GM18498 (cell line): ENCODE data around the gene KRAS.
"Not testable (repeated sequence)": the region's sequence is repeated elsewhere in the genome, so short reads cannot be mapped to it uniquely, and the experiment has no call there.

ENCODE experiments used
- ATAC-seq: cut with Tn5 transposase; IDR thresholded peaks from one replicate; pipeline ENCODE4 v1.9.1; 2021; ENCODE audit warnings: mild to moderate bottlenecking, moderate library complexity; ENCODE audit not compliant: unreplicated experiment

KRAS gene

DNA sequence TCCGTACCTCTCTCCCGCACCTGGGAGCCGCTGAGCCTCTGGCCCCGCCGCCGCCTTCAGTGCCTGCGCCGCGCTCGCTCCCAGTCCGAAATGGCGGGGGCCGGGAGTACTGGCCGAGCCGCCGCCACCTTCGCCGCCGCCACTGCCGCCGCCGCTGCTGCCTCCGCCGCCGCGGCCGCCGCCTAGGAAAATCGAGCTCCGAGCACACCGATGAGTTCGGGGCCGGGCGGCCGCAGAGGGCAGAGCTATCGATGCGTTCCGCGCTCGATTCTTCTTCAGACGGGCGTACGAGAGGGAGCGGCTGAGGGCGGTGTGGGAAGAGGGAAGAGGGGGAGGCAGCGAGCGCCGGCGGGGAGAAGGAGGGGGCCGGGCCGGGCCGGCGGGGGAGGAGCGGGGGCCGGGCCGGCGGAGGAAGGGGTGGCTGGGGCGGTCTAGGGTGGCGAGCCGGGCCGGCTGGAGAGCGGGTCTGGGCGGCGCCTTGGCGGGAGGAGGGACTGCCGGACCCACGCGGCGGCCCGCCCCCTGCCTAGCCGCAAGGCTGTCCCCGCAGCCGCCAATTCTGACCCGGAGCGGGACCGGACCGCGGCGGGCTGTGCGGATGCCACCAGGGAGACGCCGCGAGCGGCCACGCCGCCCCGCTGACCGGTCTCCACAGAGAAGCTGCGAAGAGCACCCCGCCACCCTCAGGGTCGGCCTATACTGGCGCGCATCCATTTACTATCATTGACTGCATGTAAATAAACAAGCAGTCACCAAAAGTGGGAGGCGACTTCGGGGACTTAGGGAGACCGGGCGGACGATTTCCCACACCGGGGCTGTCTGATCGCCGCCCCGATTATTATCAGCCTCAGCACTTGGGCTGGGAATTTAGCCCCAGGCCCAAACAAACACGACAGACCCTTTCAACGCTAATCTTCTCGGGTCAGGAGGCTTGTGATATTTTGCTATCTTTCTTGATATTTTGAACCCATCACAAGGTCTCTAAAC, at the start of gene KRAS:
Gene KRAS (minus strand): TSS at position 186 of the 987 bp plus-strand sequence.
- ATAC-seq, result peak; percentile 85

DNA sequence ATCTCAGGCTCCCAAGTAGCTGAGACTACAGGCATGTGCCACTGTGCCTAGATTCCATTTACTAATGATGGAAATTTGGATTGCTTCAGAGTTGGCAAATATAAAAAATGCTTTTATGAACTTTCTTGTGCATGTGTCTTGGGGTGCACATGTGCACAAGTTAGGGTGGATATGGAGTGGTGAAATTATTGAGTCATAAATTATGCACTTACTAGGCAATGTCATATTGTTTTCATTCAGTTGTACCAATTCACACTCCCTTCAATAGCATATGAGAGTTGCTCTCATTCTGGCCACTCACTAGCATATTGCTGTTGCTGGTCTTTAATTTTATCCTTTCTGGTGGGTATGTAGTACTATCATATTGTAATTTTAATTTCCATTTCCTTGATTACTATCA, 45.7 kb upstream of the KRAS start:
- ATAC-seq, result no peak

GRCh38 chr12:25295361-25295760, 44.6 kb upstream of the KRAS start:
- ATAC-seq, result no peak

DNA sequence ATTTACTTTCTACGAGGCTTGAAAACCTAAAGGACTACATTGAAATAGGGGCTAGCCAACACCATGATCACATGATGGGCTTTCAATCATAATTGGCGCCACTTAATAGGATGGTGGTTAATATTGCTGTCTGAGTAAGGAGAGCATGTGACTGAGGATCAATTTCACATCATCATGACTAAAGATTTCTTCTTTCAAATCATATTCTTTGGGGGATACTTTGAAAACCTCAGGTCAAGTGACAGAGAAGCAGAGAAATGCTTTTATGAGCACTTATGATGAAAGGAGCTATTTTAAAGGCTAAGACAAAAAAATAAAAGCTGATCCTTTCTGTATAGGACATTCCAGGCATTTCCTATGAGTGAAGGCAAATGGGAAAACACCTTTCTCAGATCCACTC, 42.9 kb upstream of the KRAS start:
- no peak for ATAC-seq

DNA sequence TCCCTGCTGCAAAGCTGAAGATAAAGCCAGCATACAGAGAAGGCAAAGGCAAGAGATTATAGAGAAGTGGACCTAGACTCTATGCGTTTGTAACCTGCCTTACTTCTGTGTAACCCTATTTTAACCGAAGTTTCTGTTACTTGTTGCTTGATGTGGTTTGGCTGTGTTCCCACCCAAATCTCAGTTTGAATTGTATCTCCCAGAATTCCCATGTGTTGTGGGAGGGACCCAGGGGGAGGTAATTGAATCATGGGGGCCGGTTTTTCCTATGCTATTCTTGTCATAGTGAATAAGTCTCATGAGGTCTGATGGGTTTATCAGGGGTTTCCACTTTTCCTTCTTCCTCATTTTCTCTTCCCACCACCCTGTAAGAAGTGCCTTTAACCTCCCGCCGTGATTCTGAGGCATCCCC, 42.1 kb upstream of the KRAS start:
- ATAC-seq, result not testable (repeated sequence)

- no peak for ATAC-seq
Measured at GRCh38 chr12:25287610-25288009, 36.9 kb upstream of the KRAS start.

- ATAC-seq, result no peak
Measured at GRCh38 chr12:25286837-25287236, 36.1 kb upstream of the KRAS start.

DNA sequence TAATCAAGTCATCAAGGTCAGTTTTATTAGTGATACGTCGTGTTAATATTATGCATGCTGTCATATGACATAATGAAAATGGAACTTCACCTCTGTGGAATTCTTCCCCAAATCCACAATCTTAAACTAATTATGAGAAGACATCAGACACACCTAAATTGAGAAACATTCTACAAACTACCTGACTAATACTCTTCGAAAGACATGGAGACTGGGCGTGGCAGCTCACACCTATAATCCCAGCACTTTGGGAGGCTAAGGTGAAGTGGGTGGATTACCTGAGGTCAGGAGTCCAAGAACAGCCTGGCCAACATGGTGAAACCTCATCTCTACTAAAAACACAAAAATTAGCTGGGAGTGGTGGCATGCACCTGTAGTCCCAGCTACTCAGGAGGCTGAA, 33.3 kb upstream of the KRAS start:
- no peak for ATAC-seq

- ATAC-seq, result no peak
Measured at GRCh38 chr12:25283006-25283405, 32.3 kb upstream of the KRAS start.

- ATAC-seq, result no peak
Measured at GRCh38 chr12:25280082-25280481, 29.4 kb upstream of the KRAS start.

GRCh38 chr12:25278269-25278668, 27.5 kb upstream of the KRAS start:
- no peak for ATAC-seq

DNA sequence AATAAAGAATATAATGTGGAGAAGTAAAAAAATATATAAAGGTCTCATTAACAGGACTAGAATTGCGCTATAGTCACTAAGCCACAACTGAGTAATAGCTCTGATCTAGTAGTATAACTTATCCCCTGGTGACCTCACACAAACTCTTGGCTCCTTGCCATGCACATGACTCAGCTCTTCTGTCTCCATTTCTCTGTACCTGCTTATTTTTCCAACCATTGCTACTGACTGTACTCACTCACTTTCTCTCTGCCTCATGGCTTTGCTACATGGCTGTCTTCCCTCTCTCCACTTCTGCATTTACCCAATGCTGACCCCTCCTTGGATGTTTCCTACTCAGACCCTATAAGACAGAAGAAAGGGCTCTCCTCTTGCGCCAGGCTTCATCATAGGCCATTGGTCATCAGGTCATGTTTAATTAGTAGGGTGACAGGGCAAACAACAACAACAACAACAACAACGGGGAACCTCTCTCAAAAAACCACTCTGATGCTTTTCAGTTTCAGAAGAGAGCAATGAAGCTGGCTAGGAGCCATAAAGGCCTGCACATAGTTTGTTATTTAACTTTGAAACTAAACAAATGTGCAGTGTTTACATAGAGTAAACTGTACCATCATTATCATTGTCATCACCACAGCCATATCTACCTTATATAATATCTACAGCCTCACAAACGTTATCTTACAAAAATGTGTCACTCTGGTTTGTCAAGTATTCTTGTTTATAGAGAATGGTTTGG, 25.6 kb upstream of the KRAS start:
- peak; percentile 61 for ATAC-seq

DNA sequence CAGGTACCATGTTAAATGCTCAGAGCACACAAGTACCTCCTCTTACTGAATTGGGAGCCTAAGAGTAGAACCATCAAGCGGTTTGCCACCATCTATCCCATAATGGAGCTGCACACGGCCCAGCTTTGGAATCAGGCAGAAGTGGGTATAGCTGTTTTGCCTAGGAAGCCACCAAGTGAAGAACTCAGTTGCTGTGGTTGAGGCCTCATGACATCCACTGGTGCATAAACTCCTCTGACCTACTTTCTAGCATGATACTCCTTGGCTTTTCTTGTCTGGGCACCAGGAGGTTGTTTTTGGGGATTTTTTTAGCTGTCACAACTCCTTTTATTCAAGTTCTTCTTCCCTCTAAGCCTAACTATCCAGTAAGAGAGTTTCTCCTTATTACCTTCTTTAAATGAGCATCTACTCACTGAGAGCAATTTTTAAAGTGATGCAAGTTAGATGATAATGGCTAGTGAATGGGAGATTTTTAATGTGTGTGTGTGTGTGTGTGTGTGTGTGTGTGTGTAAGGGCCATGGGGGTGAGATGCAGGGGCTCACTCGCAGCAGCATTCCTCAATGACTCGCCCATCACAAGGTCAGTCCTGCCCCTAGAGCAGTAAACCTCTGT, 20.9 kb upstream of the KRAS start:
- ATAC-seq, result no peak

DNA sequence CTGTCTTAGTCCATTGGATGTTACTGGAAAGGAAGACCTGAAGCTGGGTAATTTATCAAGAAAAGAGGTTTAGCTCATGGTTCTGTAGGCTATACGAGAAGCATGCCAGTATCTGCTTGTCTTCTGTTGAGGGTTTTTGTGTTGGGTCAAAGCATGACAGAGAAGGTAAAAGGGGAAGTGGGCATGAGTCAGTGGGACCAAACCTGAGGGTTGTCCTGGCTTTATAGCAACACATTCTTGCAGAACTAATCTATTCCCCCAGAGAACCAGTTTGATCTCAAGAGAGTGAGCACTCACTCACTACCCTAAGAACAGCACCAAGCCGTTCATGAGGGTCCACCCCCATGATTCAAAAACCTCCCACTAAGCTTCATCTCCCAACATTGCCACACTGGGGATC, 19.0 kb upstream of the KRAS start:
- peak; percentile 87 for ATAC-seq

- no peak for ATAC-seq
Measured at GRCh38 chr12:25266497-25266896, 15.8 kb upstream of the KRAS start.

DNA sequence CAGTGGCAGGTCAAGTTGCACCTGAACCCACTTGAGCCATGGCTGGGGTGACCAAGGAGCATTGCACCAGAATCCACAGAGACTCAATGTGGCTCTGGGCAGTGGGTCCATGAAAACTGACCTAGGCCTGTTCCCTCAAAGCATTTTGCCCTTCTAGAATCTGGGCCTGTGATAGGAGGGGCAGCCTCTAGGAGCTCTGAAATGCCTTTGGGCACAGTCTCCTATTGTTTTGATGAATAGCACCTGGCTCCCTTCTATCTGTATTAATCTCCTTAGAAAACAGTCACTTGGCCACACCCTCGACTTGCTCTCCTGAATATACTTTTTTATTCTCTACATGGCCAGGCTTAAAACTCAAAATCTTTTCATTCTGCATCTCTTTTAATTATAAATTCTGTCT, 14.1 kb upstream of the KRAS start:
- no peak for ATAC-seq

DNA sequence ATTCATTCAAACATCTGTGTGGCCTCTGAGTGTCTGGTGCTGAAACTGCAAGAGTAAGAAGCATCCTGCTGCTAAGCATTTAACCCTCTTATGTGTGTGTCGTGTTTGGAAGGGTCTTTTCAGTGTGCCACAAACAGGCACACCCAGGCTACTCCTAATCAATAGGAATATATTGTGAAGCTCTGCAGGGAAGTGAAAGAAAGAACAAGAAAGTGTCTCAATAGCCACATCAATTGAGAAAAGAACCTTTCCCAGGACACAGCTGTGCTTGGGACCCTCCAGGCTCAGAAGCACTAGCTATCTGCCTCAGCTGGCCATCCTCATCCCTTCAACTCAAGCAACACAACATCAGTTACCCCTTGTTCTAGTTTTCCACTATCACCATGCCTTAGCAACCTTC, 13.4 kb upstream of the KRAS start:
- no peak for ATAC-seq

GRCh38 chr12:25263594-25263993, 12.9 kb upstream of the KRAS start:
- no peak for ATAC-seq

GRCh38 chr12:25262389-25263074, 11.8 kb upstream of the KRAS start:
- ATAC-seq, result peak; percentile 47

GRCh38 chr12:25257590-25258324, 7.0 kb upstream of the KRAS start:
- no peak for ATAC-seq
